Osteoblast (primary cell): ENCODE data around the gene DOLK. TPM values are rescaled to one million over a fixed set of nuclear protein-coding genes. Genes with fewer than 3 reads are reported as not detected.
A peak's percentile ranks its signal among the peaks of the same experiment; 100 is the strongest.

Experiments
- DNase-seq: peaks from one replicate; pipeline ENCODE4 v3.0.0; 2011; ENCODE audit warnings: low spot score, mixed read lengths; ENCODE audit not compliant: insufficient read length; ENCODE audit errors: missing footprints
- H2AFZ ChIP-seq: 2 replicates; pipeline ENCODE4 v1.6.0; 2011; ENCODE audit warnings: mild to moderate bottlenecking, low read length
- H3K27ac ChIP-seq: 2 replicates; pipeline ENCODE4 v1.5.1; 2011; ENCODE audit warnings: mild to moderate bottlenecking, low read depth, low read length, moderate library complexity
- H3K27me3 ChIP-seq: 2 replicates; pipeline ENCODE4 v1.6.0; 2012; ENCODE audit warnings: mild to moderate bottlenecking, control low read depth, inconsistent platforms, low read length, moderate library complexity; ENCODE audit not compliant: insufficient read depth
- H3K36me3 ChIP-seq: 2 replicates; pipeline ENCODE4 v1.5.1; 2011; ENCODE audit warnings: mild to moderate bottlenecking, low read length, control low read depth, moderate library complexity; ENCODE audit not compliant: insufficient read depth
- H3K4me1 ChIP-seq: 2 replicates; pipeline ENCODE4 v1.5.1; 2011; ENCODE audit warnings: mild to moderate bottlenecking, low read length, control low read depth, moderate library complexity; ENCODE audit not compliant: insufficient read depth
- H3K4me2 ChIP-seq: 2 replicates; pipeline ENCODE4 v1.6.0; 2011; ENCODE audit warnings: mild to moderate bottlenecking, low read length; ENCODE audit not compliant: insufficient read depth
- H3K4me3 ChIP-seq: fragments of 200-600 bp; sonication (generic); 3 replicates; pipeline ENCODE4 v1.5.1; 2012; ENCODE audit warnings: mild to moderate bottlenecking, low read length, inconsistent platforms; ENCODE audit not compliant: insufficient read depth
- H3K79me2 ChIP-seq: 2 replicates; pipeline ENCODE4 v1.6.0; 2012; ENCODE audit warnings: mild to moderate bottlenecking, low read length, control low read depth, inconsistent platforms; ENCODE audit not compliant: insufficient read depth
- H3K9me3 ChIP-seq: 2 replicates; pipeline ENCODE4 v1.5.1; 2011; ENCODE audit warnings: low read depth, low read length, control low read depth
- H4K20me1 ChIP-seq: 2 replicates; pipeline ENCODE4 v1.6.0; 2012; ENCODE audit warnings: mild to moderate bottlenecking, low read length, control low read depth; ENCODE audit not compliant: insufficient read depth
- total RNA-seq: library from RNA; depleted of rRNA; stranded (reverse); fragments of >200 nt; gene quantifications from 2 replicates; pipeline ENCODE4 v1.2.3, GENCODE V29; 2012
- TF ChIP-seq, protein P1 (sequence below): IDR thresholded peaks from 2 replicates; pipeline ENCODE4 v1.5.1; 2011; ENCODE audit warnings: mild to moderate bottlenecking, low read depth, low read length, moderate library complexity; ENCODE audit errors: extremely low read depth

The DOLK gene
- 28.6 and 29.5 TPM in 2 replicates for total RNA-seq

DNA sequence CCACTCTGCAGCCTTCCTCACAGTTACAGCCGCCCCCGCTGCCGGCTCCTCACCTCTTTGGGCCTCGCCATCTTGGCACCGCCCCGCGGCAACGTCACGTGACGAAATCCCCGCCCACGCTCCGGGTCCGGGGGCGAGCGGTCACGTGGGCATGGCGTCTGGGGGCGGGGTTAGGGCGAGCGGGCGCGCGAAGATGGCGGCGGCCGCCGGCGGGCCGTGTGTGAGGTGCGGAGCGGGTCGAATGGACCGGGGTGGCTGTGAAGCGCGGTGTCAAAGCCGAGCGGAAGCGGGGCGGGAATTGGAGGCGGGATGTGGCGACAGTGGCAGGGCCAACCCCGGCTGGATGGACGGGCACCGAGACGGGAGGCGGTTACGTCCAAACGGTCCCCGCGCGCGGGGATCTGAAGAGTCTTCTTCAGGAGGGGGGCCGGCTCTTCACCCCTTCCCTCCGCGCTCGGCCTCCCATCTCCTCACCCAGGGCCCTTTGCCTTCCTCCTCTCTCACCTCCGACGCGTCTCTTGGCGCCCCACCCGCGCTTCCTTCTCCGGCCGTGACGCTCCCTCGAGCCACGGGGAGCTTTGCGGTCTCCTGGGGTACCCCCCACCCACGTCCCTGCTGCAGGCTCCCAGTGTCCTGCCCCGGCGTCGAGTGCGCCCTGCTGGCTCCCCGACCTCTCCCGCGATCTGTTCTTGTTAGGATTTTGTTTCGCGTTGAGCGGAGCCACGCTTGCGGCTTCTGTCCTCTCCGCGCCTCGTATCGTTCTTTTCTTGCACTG, at the start of gene DOLK, which contains the start of gene NUP188:
Gene DOLK (minus strand): TSS at position 77 of the 775 bp plus-strand sequence. CDS start 300 bp downstream, outside the sequence.
Gene NUP188 (plus strand): TSS at position 173 of the 775 bp plus-strand sequence. CDS start 21 bp downstream, at position 194.
- Histone ChIP-seq H3K9me3 (no peaks in the 10 kb centered on the region), H3K4me2 (peak within 1 kb of the TSS; percentile 83), H3K36me3 (peaks cover 17% of the 10 kb centered on the region), H3K4me3 (peak within 1 kb of the TSS; percentile 93), H4K20me1 (peaks cover 3% of the 10 kb centered on the region), H3K4me1 (peaks cover 8% of the 10 kb centered on the region), H3K79me2 (peaks cover 21% of the 10 kb centered on the region), H3K27ac (peak within 1 kb of the TSS; percentile 96), H2AFZ (peak within 1 kb of the TSS; percentile 96), H3K27me3 (no peaks in the 10 kb centered on the region)
- peak; percentile 99 for DNase-seq
- TF ChIP-seq, protein P1, sequence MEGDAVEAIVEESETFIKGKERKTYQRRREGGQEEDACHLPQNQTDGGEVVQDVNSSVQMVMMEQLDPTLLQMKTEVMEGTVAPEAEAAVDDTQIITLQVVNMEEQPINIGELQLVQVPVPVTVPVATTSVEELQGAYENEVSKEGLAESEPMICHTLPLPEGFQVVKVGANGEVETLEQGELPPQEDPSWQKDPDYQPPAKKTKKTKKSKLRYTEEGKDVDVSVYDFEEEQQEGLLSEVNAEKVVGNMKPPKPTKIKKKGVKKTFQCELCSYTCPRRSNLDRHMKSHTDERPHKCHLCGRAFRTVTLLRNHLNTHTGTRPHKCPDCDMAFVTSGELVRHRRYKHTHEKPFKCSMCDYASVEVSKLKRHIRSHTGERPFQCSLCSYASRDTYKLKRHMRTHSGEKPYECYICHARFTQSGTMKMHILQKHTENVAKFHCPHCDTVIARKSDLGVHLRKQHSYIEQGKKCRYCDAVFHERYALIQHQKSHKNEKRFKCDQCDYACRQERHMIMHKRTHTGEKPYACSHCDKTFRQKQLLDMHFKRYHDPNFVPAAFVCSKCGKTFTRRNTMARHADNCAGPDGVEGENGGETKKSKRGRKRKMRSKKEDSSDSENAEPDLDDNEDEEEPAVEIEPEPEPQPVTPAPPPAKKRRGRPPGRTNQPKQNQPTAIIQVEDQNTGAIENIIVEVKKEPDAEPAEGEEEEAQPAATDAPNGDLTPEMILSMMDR, result no peak

DNA sequence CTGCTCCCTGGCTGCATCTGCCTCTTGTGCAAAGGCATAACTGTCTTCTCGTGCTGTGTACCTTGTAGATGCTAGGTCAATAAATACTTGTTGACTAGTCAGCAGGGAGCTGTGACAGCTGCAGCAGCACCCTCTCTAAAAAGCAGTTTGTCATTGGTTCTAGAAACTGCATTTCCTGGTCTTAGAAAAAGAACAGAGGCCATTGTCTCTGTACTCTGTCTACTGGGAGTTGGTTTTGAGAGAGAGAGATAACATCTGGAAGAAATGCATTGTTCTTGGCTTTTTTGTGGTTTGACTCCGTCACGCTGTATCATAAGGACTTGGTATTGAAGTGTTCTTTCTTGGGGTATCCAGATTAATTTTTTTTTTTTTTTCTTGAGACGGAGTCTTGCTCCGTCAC, 48.4 kb upstream of the DOLK start:
- no peak for DNase-seq

DNA sequence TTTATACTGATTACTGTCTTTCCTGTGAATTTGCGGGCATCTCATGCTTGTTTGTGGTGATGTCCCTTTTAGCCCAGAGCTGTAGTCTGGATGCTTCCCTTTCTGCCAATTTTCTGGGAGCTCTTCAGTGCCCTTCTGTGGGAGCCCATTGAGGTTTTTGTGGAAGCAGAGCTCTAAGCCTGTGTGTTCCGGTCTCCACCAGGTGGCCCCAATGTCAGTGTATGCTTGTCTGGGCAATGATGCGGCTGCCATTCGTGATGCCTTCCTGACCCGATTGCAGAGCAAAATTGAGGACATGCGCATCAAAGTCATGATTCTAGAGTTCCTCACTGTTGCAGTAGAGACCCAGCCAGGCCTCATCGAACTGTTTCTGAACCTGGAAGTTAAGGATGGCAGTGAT, 45.6 kb upstream of the DOLK start:
- Histone ChIP-seq H3K4me1 (peaks cover 5% of the 10 kb centered on the region), H4K20me1 (no peaks in the 10 kb centered on the region), H3K4me3 (no peak overlapping the region), H3K9me3 (no peaks in the 10 kb centered on the region), H3K27me3 (no peaks in the 10 kb centered on the region), H3K27ac (no peak overlapping the region), H2AFZ (no peak overlapping the region), H3K79me2 (no peaks in the 10 kb centered on the region), H3K36me3 (peaks cover 74% of the 10 kb centered on the region), H3K4me2 (no peak overlapping the region)
- TF ChIP-seq, protein P1, result peak; percentile 44
- no peak for DNase-seq

More for the DNA sequence above, 48.4 kb upstream of the DOLK start:
- H3K4me3 ChIP-seq, result no peak overlapping the region
- H3K4me1 ChIP-seq, result no peaks in the 10 kb centered on the region
- TF ChIP-seq, protein P1, result no peak
- H3K9me3 ChIP-seq, result no peaks in the 10 kb centered on the region
- no peaks in the 10 kb centered on the region for H4K20me1 ChIP-seq
- H3K36me3 ChIP-seq, result peaks cover 84% of the 10 kb centered on the region
- H3K27me3 ChIP-seq, result no peaks in the 10 kb centered on the region
- H2AFZ ChIP-seq, result no peak overlapping the region
- H3K79me2 ChIP-seq, result no peaks in the 10 kb centered on the region
- no peak overlapping the region for H3K4me2 ChIP-seq
- H3K27ac ChIP-seq, result no peak overlapping the region

DNA sequence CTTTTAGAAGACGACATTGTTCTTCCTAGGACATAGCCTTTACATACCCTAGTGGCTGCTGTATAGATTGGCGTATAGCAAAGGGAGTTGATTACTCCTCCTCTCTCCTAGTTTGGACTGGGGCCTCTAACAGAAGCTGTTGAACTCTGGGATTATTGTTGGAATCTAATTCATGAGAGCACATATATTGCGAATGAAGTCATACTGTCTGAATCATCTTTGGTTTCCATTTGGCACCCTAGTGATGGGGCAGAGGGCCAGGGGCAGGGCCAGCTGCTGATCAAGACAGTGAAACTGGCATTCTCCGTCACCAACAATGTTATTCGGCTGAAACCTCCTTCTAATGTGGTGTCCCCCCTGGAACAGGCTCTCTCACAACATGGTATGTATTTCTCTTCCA, 40.4 kb upstream of the DOLK start:
- Histone ChIP-seq H3K36me3 (peaks cover 70% of the 10 kb centered on the region), H3K4me2 (peak overlapping the region; percentile 46), H3K27me3 (no peaks in the 10 kb centered on the region), H3K4me3 (peak overlapping the region; percentile 7), H4K20me1 (no peaks in the 10 kb centered on the region), H3K79me2 (no peaks in the 10 kb centered on the region), H2AFZ (peak overlapping the region; percentile 16), H3K9me3 (no peaks in the 10 kb centered on the region), H3K27ac (peak overlapping the region; percentile 78), H3K4me1 (peaks cover 15% of the 10 kb centered on the region)
- TF ChIP-seq, protein P1, result peak; percentile 19
- peak; percentile 88 for DNase-seq
